MV-4-11 (cell line): ENCODE measurements around the gene ZNF618.
"Not testable (repeated sequence)": the region's sequence is repeated elsewhere in the genome, so short reads cannot be mapped to it uniquely, and the experiment has no call there.

ENCODE experiments used
- DNase-seq: peaks from one replicate; lab custom pipeline; 2025; lab: John Stamatoyannopoulos, UW

Gene ZNF618

GRCh38 chr9:113988385-113989016, 112.4 kb downstream of the ZNF618 start:
- no peak for DNase-seq

DNA sequence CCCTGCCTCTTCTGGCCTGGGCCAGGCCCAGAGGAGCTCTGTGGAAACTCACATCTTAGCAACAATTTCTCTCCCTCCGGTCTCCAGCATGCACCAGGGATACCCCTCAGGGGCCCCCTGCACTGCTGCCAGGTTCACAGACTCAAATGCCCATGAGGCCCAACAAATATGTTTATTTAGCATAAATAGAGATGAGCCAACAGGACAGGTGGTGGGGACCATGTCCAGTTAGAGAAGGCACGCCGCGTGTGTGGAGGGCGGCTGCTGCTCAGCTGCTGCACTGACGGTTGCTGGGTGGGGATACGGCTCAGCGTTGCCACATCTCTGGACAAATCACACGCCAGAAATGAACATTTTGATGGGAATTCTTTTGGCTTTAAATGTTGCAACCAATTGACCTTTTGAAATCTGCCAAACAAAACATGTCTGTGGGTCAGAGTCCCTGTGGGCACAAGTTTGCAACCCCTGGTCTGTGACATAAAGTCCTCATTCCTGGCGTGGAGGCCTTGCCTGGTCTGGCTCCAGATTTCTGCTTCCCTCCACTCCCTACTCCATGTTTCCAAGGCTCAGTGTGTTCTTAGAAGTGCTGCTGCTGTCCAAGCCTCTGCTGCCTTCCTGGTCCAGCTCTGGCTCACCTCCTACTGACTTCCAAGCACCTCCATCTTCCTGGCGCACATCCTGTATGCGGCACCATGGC, 113.1 kb downstream of the ZNF618 start:
- DNase-seq, result no peak

GRCh38 chr9:113989714-113990569, 113.8 kb downstream of the ZNF618 start:
- DNase-seq, result no peak

DNA sequence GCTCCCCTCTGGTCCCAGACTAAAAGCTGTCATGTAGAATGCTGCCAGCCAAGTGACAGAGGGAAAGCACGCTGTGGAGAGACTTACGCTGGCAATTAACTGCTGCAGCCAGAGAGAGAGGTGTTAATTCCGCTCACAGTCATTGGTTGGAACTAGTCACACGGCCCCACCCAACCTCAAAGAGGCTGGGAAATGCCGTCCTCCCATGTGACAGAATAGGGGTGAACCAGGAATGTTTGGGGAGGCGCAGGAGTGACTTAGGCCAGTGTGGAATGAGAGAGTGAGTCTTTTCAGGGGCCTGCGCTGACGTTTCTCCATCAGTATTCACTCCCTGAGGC, 114.4 kb downstream of the ZNF618 start:
- no peak for DNase-seq

- DNase-seq, result no peak
Observed at GRCh38 chr9:113990975-113991471, 114.9 kb downstream of the ZNF618 start.

GRCh38 chr9:113991714-113992113, 115.6 kb downstream of the ZNF618 start:
- no peak for DNase-seq

DNA sequence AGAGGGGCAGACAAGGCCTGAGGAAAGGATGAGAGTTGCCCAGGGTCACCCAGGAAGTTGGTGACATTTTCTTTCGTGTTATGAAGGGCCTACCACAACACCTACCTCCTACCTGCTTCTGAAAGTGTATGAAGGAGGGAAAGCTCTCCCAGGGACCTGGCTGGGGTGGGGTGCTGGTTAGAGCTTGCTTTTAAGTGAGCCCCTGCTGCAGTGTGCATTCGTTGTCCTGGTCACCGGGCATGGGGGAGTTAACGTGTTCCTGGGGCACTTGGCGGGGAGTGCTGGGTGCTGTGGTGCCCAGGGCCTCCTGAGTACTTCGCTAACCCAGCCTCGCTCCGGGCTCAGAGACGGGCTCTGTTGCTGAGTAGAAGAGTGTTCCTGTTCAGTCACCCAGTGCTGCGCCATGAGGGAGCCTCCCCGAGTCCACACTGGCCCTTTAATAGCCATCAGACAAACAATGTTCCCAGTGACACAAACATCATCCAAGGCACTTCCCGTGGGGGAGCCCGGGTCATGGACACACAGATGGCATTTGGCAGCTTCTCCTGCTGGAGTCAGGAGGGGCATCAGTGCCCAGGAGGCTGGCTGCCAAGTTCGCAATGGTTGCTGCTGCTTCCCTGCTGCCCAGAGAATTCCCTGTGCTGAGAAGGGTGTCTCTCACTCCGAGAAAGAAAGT, 116.3 kb downstream of the ZNF618 start:
- no peak for DNase-seq

DNA sequence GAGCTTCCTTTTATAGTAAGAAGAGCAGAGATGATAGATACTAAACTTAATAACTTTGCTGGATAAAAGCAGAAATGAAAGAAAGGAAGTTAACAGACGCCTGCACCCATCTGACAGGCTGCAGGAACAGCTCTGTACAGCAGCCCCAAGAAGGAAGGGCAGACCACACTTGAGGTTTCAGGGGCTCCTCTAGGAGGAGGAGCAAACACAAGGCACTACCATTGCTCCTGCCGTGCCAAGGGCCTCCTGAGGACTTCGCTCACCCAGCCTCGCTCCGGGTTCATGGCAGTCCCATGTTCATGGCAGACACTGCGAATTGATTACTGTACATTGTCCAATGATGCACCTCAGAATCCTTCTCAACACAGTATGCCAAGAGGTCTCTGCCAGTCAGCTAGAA, 116.9 kb downstream of the ZNF618 start:
- peak; percentile 96 for DNase-seq

DNA sequence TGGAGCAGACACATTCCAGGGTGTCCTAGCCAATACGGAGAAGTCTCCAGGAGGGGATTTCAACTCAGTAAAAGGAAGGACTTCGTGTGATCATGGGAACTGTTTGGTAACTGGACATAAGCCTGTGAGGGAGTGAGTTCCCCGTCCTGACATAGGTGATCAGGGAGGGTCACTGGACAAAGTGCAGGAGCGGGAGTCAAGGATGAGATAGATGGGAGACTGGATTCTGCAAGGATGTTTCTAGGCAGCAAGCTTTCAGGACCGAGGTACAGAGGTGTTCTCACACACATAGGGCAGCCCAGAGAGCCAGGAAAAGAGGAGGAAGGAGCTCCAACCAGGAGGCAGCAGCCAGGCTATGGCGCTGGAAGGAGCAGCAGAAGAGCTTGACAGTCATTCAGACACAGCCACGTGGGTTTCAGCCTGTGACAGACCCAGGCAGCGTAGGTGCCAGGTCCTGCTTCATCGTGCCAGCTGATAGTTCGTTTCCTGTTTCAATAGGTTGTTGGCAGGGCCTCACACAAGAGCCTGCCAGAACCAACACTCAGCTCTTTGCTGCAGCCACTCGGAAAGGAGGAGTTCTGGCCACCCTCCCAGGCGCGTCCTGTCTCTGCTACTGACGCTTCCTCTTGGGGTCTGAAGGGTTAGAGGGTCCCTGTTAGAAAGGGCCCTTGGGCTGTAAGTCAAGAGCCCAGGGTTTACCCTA, 117.9 kb downstream of the ZNF618 start:
- peak; percentile 18 for DNase-seq

GRCh38 chr9:113995401-113995800, 119.3 kb downstream of the ZNF618 start:
- DNase-seq, result no peak

- DNase-seq, result no peak
Observed at GRCh38 chr9:113995963-113996362, 119.9 kb downstream of the ZNF618 start.

DNA sequence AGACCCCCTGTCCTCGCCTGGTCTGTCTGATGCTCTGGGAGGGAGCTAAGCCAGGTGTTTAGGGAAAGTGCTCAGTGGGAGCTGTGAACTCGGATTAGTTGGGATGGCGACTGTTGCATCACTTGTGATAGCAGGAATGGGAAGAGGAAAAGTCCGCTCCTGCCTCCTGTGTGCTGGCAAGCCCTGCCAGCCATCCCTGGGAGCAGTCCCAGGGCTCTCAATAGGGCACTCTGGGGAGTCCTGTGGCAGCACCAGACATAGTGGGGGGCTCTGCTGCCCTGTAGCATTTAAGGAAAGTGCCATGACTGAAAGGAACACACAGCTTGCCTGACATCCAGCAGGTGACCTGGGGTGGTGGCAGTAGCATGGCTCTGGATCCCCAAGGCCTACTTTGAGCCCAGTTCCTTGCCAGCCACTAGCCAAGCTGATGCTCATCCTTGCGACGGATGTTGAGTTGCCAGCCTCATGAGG, 120.5 kb downstream of the ZNF618 start:
- DNase-seq, result no peak

DNA sequence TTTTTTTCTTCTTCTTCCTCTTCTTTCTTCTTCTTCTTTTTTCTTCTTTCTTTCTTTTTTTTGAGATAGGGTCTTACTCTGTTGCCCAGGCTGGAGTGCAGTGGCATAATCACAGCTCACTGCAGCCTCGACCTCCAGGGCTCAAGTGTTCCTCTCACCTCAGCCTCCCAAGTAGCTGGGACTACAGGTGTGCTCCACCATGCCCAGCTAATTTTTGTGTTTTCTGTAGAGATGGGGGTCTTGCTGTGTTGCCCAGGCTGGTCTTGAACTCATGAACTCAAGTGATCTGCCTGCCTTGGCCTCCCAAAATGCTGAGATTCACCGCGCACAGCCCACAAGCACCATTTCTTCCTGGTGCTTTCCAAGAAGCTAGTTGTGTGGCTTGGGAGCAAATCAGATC, 121.0 kb downstream of the ZNF618 start:
- DNase-seq, result not testable (repeated sequence)

DNA sequence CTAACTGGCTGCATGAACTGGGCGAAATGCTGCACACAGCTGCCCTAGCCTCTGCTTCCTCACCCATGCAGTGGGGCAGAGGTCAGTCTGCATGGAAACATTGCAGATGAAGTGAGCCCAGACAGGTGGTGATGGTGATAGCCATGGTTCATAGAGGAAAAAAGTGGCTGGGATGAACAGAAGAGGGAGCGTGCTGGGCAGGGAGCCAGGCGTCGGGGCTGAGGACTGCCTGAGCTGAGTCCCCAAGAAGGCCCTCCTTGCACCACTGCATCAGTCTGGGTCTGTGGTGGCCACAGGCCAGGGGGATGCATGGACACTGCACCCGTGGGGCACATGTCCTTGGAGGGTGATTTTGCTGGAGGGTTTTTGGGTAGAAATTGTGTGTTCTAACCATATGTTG, 121.5 kb downstream of the ZNF618 start:
- no peak for DNase-seq

- DNase-seq, result no peak
Observed at GRCh38 chr9:113998114-113998513, 122.0 kb downstream of the ZNF618 start.

DNA sequence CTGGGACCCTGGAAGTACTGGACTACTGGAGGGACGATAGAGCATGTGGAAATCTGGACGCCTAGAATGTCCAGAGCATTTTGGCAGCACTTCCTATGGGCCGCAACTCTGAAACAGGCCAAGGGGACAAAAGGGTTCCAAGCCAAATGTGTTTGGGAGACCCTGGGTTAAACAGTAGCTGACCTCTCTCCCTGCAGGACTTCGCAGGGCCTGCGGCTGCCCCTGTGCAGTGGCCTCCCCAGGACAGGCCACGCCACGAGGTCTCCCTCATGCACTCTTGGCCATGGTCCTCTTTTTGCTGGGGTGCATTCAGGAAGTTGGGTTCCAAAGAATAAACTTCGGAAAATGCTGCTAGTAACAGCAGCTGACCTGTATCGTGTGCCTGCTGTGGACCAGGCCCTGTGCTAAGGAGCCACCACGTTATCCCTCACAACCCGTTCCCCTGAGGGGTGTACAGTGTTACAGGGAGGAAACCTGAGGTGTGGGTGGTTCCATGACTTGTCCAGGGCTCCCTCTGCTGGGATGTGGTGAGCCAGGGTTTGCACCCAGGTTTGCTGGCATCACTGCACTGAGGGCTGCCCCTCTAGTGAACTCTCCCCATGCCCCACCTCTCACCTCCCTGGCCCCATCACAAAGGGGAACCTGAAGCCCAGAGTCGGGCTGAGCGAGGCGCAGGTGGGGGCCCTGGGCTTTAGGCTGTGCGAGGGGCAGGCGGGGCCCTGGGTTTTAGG, 122.6 kb downstream of the ZNF618 start:
- peak; percentile 21 for DNase-seq

DNA sequence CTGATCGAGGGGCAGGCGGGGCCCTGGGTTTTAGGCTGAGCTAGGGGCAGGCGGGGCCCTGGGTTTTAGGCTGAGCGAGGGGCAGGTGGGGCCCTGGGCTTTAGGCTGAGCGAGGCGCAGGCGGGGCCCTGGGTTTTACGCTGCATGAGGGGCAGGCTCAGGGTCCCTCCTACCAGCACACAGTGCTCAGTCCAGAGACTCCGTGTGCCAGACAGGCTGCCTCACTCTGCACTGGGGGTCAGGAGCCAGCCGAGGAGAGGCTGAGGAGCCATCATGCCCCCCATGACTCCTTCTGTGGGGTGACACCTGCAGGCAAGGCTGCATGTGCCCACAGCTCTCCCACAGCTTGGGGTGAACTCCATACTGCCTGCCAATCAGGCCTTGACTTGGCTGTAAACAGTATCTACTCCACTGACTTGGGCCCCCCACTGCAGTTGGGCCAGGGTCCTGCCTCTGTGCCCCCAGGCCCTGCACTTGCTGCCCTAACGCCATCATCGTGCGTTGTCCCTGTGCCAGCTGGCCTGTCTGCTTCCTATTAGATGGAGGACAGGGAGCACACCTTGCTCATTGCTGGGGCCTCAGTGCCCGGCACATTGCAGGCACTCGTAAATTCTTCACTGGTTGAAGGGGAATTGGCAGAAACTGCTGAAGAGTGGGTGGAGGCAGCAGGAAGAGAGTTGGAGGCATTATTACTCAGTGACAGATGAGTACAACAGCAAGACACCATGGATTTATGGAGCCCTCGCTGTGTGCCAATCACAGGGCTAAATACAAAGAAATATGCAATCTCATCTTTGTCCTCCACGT, 123.3 kb downstream of the ZNF618 start:
- DNase-seq, result peak; percentile 27

DNA sequence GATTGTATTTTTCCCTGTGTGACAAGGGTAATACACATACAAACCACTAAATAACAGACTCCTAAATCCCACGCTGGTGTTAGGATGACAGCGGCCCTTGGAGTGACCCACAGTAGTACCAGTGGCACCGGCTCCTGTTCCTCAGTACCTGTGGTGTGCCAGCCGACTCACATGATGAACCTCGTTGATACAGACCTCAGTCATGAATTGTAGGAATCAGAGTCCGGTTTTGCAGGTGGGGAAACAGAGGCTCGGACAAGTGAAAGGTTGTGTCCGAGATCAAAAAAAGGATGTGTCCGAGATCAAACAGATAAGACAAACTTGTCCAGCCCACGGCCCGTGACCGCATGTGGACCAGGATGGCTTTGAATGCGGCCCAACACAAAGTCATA, 124.0 kb downstream of the ZNF618 start:
- no peak for DNase-seq

GRCh38 chr9:114000671-114001409, 124.7 kb downstream of the ZNF618 start:
- DNase-seq, result no peak

DNA sequence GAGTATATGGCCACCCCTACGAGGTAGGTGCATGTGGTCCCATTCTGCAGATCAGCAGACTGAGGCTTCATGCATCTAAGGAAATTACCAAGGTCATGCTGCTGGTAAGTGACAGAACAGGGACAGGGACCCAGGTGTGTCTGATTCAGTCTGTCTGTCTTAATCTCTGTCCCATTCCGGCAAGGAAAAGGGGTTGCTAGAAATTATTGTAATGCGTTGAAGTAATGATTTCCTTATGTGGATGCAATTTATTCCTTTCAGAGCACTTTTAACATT, 125.2 kb downstream of the ZNF618 start:
- DNase-seq, result no peak
